Cardiac muscle cell (in vitro differentiated cells and primary cell): ENCODE results near the gene PSKH1. TPM values are rescaled to one million over a fixed set of nuclear protein-coding genes. Genes with fewer than 3 reads are reported as not detected.

ENCODE experiments used
- DNase-seq, 2 donors: peaks; one replicate each; pipeline versions ENCODE4 v3.0.0 to v3.0.0-alpha.2; 2010 to 2017; ENCODE audit warnings: low read depth in 1 of 2, low spot score in 1 of 2
- H3K27ac ChIP-seq: fragments of 200-600 bp; sonication (generic); 2 replicates; pipeline ENCODE4 v1.5.1; 2016
- H3K27me3 ChIP-seq: fragments of 200-600 bp; sonication (generic); 2 replicates; pipeline ENCODE4 v1.6.0; 2016; ENCODE audit warnings: control low read depth
- H3K36me3 ChIP-seq: fragments of 200-600 bp; sonication (generic); 2 replicates; pipeline ENCODE4 v1.5.1; 2016; ENCODE audit warnings: control low read depth
- H3K4me1 ChIP-seq: fragments of 200-600 bp; sonication (generic); 2 replicates; pipeline ENCODE4 v1.8.1; 2017; ENCODE audit warnings: low read depth, mild to moderate bottlenecking, mixed run types
- H3K4me3 ChIP-seq: fragments of 200-600 bp; sonication (generic); 2 replicates; pipeline ENCODE4 v1.5.1; 2016; ENCODE audit warnings: mild to moderate bottlenecking
- H3K9me3 ChIP-seq: fragments of 200-600 bp; sonication (generic); 2 replicates; pipeline ENCODE4 v1.5.1; 2017; ENCODE audit warnings: low read depth, mild to moderate bottlenecking, control low read depth
- polyA plus RNA-seq: library from polyadenylated mRNA; unstranded; fragments of >200 nt; fragmentation: Nextera tagmentation; extraction: Ambion mirVana; gene quantifications from 2 replicates; pipeline ENCODE4 v1.2.1, GENCODE V29; 2016
- total RNA-seq: library from RNA; depleted of rRNA; stranded (reverse); fragments of >200 nt; gene quantifications from 2 replicates; pipeline ENCODE4 v1.2.3, GENCODE V29; 2016
- TF ChIP-seq, protein P1 (sequence below): IDR thresholded peaks from 2 replicates; pipeline ENCODE4 v1.5.1; 2012; ENCODE audit warnings: low read depth, mild to moderate bottlenecking, low read length

PSKH1 gene
- total and polyA plus RNA-seq, 2 experiments from 2014 or later: 31.0 to 48.8 TPM

DNA sequence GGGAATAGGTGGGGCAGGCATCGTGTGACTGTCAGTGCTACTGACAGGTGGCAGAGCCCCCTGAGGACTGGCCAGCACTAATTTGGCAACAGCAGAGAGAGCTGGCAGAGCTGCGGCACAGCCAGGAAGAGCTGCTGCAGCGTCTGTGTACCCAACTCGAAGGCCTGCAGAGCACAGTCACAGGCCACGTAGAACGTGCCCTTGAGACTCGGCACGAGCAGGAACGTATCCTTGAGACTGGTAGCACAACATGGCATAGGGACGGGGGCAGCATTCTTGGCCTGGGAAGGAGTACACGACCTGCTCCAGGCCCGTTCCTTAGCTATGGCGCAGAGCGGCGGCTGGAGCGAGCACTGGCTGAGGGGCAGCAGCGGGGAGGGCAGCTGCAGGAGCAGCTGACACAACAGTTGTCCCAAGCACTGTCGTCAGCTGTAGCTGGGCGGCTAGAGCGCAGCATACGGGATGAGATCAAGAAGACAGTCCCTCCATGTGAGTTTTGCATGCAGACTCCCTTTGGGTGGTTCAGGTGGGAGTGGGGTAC lies 11.4 kb upstream of the PSKH1 start:
- Histone ChIP-seq H3K4me1 (no peaks in the 10 kb centered on the region), H3K27me3 (no peaks in the 10 kb centered on the region), H3K36me3 (peaks cover 45% of the 10 kb centered on the region), H3K9me3 (no peaks in the 10 kb centered on the region), H3K27ac (no peak overlapping the region), H3K4me3 (no peak overlapping the region)
- TF ChIP-seq, protein P1, sequence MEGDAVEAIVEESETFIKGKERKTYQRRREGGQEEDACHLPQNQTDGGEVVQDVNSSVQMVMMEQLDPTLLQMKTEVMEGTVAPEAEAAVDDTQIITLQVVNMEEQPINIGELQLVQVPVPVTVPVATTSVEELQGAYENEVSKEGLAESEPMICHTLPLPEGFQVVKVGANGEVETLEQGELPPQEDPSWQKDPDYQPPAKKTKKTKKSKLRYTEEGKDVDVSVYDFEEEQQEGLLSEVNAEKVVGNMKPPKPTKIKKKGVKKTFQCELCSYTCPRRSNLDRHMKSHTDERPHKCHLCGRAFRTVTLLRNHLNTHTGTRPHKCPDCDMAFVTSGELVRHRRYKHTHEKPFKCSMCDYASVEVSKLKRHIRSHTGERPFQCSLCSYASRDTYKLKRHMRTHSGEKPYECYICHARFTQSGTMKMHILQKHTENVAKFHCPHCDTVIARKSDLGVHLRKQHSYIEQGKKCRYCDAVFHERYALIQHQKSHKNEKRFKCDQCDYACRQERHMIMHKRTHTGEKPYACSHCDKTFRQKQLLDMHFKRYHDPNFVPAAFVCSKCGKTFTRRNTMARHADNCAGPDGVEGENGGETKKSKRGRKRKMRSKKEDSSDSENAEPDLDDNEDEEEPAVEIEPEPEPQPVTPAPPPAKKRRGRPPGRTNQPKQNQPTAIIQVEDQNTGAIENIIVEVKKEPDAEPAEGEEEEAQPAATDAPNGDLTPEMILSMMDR: no peak
- DNase-seq: no peak

DNA sequence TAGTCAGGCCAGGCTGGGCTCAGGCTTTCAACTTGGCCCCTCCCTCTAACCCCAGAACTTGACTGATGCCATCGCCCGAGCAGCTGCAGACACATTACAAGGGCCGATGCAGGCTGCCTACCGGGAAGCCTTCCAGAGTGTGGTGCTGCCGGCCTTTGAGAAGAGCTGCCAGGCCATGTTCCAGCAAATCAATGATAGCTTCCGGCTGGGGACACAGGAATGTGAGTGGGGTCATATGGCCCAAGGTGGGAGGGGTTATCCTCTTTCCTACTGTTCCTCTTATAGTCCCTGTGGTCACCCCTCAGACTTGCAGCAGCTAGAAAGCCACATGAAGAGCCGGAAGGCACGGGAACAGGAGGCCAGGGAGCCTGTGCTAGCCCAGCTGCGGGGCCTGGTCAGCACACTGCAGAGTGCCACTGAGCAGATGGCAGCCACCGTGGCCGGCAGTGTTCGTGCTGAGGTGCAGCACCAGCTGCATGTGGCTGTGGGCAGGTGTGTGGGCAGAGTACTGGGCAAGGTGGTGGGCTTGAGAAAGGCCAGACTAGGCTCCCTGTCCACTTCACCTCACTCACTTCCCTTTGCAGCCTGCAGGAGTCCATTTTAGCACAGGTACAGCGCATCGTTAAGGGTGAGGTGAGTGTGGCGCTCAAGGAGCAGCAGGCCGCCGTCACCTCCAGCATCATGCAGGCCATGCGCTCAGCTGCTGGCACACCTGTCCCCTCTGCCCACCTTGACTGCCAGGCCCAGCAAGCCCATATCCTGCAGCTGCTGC lies 10.5 kb upstream of the PSKH1 start:
- TF ChIP-seq, protein P1: no peak
- no peak overlapping the region for H3K27ac ChIP-seq
- H3K36me3 ChIP-seq: peaks cover 38% of the 10 kb centered on the region
- no peak overlapping the region for H3K4me3 ChIP-seq
- H3K4me1 ChIP-seq: no peaks in the 10 kb centered on the region
- no peaks in the 10 kb centered on the region for H3K9me3 ChIP-seq
- peak in 1 of 2 donors; percentile 21 for DNase-seq
- H3K27me3 ChIP-seq: no peaks in the 10 kb centered on the region

DNA sequence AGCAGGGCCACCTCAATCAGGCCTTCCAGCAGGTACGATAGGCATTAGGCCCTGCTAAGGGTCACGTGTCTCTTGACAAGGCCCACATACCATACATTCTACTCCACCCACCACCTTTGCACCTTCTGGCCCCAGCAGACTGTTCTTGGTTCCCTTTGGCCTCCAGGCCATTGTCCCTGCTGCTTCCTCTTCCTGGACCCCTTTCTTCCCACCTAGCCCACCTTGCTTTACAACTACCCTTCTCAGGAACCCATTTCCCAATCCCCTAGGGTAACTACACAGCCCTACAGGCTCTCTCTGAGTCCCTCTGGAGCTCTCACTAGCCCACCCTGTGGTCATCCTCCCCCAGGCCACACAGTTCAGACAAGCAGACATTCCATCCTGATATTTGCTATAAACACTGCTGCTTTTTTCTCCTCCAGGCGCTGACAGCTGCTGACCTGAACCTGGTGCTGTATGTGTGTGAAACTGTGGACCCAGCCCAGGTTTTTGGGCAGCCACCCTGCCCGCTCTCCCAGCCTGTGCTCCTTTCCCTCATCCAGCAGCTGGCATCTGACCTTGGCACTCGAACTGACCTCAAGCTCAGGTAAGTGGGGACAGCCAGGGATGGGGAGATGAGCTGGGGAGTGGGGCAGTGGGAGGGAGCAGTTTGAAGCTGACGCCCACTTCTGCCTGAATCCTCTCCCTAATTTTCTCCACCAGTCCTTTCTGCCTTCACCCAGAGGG lies 9.7 kb upstream of the PSKH1 start:
- peaks cover 32% of the 10 kb centered on the region for H3K36me3 ChIP-seq
- DNase-seq: no peak
- H3K27me3 ChIP-seq: no peaks in the 10 kb centered on the region
- H3K9me3 ChIP-seq: no peaks in the 10 kb centered on the region
- TF ChIP-seq, protein P1: no peak
- no peak overlapping the region for H3K4me3 ChIP-seq
- no peak overlapping the region for H3K27ac ChIP-seq
- no peaks in the 10 kb centered on the region for H3K4me1 ChIP-seq

DNA sequence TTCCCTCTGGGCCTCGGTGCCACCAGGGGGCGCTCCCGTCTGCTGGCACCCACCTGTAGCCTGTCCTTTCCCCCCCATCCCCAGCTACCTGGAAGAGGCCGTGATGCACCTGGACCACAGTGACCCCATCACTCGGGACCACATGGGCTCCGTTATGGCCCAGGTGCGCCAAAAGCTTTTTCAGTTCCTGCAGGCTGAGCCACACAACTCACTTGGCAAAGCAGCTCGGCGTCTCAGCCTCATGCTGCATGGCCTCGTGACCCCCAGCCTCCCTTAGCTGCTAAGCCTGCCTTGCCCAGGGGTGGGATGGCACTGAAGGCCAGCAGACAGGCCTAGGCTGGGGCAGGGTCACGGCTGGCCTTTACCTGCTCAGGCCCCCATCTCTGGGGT lies 9.2 kb upstream of the PSKH1 start:
- Histone ChIP-seq H3K4me1 (no peaks in the 10 kb centered on the region), H3K9me3 (no peaks in the 10 kb centered on the region), H3K4me3 (no peak overlapping the region), H3K36me3 (peaks cover 26% of the 10 kb centered on the region), H3K27me3 (no peaks in the 10 kb centered on the region), H3K27ac (no peak overlapping the region)
- TF ChIP-seq, protein P1: peak; percentile 87
- peak; percentile 59 to 70 for DNase-seq

DNA sequence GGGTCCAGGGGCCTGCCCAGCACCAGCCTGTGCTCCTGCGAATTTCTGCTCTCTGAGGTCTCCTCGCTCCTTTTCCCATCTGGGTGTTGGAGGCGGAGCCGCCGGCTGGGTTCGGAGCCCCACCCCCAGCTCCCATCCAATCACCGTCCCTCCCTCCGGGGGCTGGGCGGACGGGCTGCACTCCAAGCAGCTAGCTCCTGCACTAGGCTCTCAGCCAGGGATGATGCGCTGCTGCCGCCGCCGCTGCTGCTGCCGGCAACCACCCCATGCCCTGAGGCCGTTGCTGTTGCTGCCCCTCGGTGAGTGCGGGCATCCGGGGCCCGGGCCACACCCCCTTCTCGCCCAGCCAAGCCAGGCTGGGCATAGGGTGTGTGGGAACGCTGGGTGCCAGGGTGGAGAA lies 8.4 kb upstream of the PSKH1 start, which contains the start of gene NRN1L:
TSS of gene NRN1L (plus strand) at position 202 of the 400 bp plus-strand sequence. CDS start at position 221, 19 bp downstream.
- H3K36me3 ChIP-seq: peaks cover 18% of the 10 kb centered on the region
- no peaks in the 10 kb centered on the region for H3K4me1 ChIP-seq
- H3K27ac ChIP-seq: no peak within 1 kb of the TSS
- H3K27me3 ChIP-seq: no peaks in the 10 kb centered on the region
- no peak within 1 kb of the TSS for H3K4me3 ChIP-seq
- TF ChIP-seq, protein P1: no peak
- peak; percentile 90 to 95 for DNase-seq
- H3K9me3 ChIP-seq: no peaks in the 10 kb centered on the region
